ENCODE results near the gene PCDHAC2.

The PCDHAC2 gene

DNA sequence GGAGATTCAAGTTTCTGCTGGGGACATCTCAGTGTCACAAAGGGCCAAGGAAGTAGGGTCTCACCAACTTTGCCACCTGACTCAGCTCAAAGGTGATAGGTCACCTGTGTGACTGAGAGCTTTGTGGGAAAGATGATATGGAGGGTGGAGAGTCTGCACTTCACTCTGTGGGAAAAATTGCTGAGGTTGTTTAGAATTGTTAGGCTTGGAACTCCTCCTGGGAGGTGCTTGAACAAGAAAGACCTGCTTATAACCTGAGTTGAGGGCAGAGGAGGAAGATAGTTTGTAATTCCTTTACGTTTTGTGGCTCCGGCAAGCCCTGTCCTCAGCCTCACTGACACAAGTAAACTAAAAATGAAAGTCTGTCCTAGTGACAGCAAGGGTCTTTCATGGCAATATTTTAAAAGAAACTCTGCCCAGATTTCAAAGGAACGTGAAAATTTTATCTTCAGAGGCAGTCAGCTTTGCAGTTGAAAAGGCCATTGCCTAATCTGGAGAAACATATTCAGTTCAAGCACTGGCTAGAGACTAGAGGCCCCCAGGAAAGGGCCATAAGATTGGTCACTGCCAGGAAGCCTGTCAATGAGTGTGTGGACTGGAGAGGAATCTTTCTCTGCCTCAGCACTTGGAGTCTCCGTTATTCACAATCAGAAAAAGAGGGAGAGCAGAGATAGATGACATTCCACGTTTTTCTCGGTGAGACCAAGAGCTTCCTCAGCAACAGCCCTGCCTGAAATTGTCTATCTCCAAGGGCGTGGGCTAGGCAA, 23.2 kb downstream of the PCDHAC2 start:
- no peak for DNase-seq

DNA sequence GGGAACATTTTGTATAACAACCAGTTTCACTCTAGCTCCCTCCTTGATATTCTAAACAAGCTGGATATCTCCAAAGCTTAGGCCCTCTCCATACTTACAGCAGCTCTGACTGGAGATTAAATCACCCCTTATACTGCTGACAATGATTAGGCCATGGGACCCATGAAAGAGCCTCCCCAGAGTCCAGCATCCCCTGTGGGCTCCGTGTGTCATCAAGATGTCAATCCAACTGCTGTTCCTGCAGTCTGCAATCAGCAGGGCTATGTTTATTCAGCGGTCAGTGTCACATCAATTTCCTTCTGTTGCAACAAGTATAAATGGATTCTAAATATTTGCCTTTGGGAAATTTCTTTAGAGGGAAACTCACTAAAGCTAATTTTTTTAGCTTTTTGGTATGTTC, 26.6 kb downstream of the PCDHAC2 start:
- DNase-seq, result no peak

- no peak for DNase-seq
Measured at GRCh38 chr5:140996060-140996459, 29.8 kb downstream of the PCDHAC2 start.

DNA sequence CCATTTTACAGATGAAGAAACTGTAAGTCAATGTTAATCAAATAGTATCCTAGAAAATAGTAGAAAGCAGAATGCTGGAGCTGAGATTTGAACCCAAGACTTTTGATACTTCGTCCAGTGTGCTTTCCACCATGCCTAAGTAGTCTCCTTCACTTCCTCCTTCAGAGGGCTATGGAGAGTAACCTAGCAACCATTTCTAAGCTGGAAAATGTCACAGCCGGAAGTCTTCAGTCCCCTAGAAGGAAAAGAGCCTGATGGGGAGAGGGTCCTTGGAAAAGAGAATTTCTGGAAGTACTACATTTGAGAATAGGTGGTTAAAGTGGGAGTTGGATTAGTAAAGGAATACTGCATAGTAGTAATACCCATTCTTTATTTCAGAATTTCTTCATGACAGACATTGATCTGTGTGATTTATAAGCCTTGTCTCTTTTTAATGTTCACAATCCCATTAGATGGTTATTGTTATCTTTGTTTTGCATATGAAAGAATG, 32.7 kb downstream of the PCDHAC2 start:
- no peak for DNase-seq

- DNase-seq, result no peak
Measured at GRCh38 chr5:141001446-141001843, 35.2 kb downstream of the PCDHAC2 start.

GRCh38 chr5:141001844-141002604, 35.7 kb downstream of the PCDHAC2 start:
- DNase-seq, result no peak

DNA sequence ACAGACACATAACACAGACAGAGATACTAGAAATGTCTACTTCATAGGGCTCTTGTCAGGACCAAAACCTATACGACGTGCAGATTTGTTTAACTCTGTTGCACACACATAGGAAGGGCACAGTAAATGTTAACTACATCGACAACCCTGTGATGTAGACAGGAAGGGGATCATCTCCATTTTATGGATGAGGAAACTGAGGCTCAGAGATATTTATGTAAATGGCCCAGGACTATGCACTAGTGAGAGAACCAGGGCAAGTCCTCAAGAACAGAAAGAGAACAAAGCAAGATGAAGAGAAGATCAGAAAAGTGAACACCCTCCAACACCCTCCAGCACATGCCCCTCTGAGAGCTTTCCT, 36.3 kb downstream of the PCDHAC2 start:
- no peak for DNase-seq

- DNase-seq, result no peak
Measured at GRCh38 chr5:141003031-141003430, 36.8 kb downstream of the PCDHAC2 start.

- no peak for DNase-seq
Measured at GRCh38 chr5:141003791-141004611, 37.7 kb downstream of the PCDHAC2 start.

DNA sequence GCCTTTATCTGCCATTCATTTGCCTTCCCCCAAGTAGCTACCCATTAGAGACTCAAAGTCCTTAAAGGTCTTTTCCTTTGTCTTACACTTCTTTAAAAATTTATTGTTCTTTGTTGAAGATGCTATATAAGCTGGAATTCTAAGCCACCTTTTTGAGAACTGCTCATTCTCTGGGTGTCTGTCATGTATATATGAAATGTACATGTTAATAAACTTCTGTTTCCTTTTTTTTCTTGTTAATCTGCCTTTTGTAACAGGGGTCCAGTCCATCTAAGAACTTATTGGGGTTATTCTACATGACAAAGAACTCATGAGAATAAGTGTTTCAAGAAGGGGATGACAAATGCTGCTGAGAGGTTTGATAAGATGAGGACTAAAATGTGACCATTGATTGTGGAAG, 41.5 kb downstream of the PCDHAC2 start:
- no peak for DNase-seq

DNA sequence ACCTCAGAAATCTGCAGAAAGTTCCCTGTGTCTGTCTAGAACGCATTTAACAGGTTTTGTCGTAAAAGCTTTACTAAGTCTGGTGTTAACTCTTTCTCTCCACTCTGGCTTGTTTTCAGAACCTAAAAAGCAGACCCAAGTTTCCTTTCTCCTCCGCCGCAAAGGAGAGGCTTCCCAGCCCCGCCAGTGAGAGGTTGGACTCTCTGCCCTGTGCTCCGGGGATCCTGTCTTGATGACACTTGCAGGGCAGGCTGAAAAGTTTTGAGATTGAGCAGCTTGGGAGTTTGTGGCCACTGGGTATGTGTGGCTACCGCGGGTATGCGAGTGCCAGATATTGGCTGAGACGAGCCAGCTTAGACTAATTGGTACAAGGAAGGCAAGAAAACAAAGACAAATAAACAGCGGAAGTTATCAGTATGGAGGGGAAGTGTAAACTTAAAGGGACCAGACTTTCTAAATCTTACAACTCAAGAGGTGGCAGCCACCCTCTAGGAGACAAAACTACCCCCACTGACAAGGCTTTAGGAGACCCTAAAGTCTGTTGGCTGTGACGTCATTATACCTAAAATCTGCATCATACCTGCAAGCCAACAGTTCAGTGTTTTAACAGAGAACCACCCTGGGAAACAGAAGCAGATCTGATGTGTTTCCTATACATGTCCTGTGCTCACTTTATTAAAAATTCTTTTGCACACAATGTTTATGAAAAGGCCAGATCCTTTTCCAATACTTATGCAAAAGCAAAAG, 43.9 kb downstream of the PCDHAC2 start:
- DNase-seq, result no peak

DNA sequence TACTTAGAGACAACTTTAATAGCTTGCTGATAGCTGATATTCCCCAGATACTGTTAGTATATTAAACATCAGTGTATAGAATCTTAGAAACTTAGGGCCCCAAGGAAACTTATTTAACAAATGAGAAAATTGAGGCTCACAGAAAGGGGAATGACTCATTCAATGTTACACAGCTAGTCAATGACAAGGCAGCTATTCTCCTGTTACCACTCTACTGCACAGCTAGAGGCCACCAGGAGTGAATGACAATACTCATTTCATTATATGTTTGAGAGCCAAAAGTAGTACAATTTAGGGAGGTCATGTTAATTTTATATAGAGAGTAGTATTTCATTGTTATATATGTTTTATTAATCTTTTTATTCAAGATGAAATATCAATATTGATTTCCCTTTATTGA, 51.7 kb downstream of the PCDHAC2 start:
- no peak for DNase-seq

Measured in GF-D8 (cell line).